ENCODE data around the gene BTBD9. TPM values are rescaled to one million over a fixed set of nuclear protein-coding genes. Genes with fewer than 3 reads are reported as not detected.

BTBD9 gene
- total and polyA plus RNA-seq, 2 of the 13 experiments (the other 11 are each of a cell fraction or from before 2014, with no cell fraction given): 1.2 to 3.0 TPM

DNA sequence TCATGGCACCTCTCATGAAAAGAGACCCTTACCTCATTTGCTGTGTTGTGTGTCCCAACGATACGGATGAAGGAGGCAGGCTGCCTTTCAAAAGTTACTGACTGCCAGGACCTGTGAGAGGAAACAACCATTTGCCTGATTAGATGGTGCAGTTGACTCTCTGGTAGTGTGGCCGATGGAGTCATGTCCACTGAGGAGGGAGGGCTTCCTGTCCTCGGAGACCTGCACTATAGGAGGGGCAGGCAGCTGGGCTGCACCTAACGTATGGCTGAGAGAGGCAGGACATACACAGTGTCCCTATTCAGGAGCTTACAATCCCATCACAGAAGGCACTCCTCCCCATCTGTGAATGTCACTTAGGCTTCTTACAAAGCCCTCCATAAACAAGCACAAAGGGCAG lies 447.2 kb downstream of the BTBD9 start (continued):
- TF ChIP-seq ZEB1 (IDR thresholded peaks at IDR 0.05; ENCODE audit: insufficient replicate concordance, low read depth): no peak
- TF ChIP-seq ZNF550 (CRISPR knock-in tag; IDR thresholded peaks at IDR 0.05; ENCODE audit: borderline replicate concordance): no peak
- TF ChIP-seq SP1 (IDR thresholded peaks at IDR 0.05): no peak
- TF ChIP-seq SP1 (CRISPR knock-in tag; IDR thresholded peaks at IDR 0.05): no peak
- TF ChIP-seq, protein P1, sequence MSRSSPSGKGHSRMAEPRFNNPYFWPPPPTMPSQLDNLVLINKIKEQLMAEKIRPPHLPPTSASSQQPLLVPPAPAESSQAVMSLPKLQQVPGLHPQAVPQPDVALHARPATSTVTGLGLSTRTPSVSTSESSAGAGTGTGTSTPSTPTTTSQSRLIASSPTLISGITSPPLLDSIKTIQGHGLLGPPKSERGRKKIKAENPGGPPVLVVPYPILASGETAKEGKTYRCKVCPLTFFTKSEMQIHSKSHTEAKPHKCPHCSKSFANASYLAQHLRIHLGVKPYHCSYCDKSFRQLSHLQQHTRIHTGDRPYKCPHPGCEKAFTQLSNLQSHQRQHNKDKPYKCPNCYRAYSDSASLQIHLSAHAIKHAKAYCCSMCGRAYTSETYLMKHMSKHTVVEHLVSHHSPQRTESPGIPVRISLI (CRISPR knock-in tag; IDR thresholded peaks at IDR 0.05; ENCODE audit: borderline replicate concordance): no peak
- no peak for TF ChIP-seq ZBTB21 (CRISPR knock-in tag; IDR thresholded peaks at IDR 0.05)
- no peak for TF ChIP-seq CCAR2 (optimal IDR thresholded peaks at IDR 0.05; ENCODE audit: low read depth, low read length)

DNA sequence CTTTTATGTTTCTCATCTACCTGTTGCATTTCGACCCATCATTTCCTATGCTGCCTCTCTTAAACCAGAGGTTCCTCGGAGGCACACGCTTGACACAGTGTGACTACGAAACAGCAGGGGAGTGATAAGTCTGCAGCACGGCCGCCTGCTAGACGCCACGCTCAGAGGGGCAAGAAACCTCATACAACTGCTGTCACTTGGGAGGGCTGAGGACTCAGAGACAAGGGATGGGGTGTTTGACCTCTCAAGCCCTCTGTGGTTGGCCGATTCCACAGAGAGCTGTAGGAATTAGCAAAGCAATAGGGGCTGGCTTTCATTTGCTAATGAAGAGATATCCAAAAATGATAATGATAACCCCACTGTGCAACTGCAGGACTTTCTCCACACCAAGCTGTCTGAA lies 447.7 kb downstream of the BTBD9 start:
- intact Hi-C loops (cut with micrococcal nuclease; ENCODE audit: unreplicated experiment): no loop called here
- FAIRE-seq: no peak
- TF ChIP-seq, protein P2, sequence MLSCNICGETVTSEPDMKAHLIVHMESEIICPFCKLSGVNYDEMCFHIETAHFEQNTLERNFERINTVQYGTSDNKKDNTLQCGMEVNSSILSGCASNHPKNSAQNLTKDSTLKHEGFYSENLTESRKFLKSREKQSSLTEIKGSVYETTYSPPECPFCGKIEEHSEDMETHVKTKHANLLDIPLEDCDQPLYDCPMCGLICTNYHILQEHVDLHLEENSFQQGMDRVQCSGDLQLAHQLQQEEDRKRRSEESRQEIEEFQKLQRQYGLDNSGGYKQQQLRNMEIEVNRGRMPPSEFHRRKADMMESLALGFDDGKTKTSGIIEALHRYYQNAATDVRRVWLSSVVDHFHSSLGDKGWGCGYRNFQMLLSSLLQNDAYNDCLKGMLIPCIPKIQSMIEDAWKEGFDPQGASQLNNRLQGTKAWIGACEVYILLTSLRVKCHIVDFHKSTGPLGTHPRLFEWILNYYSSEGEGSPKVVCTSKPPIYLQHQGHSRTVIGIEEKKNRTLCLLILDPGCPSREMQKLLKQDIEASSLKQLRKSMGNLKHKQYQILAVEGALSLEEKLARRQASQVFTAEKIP (CRISPR knock-in tag; IDR thresholded peaks at IDR 0.05; ENCODE audit: borderline replicate concordance): no peak
- TF ChIP-seq KMT2B (CRISPR knock-in tag; IDR thresholded peaks at IDR 0.05) (no peak), GTF2F1 (IDR thresholded peaks at IDR 0.05; ENCODE audit: low read length) (no peak), GTF3A (CRISPR knock-in tag; conservative IDR thresholded peaks at IDR 0.05) (no peak), AGO1 (IDR thresholded peaks at IDR 0.05; ENCODE audit: low read depth, low read length, poor library complexity, severe bottlenecking) (no peak), PRPF4 (IDR thresholded peaks at IDR 0.05; ENCODE audit: low read depth, low read length, poor library complexity, severe bottlenecking) (no peak), ZNF24 (IDR thresholded peaks at IDR 0.05) (no peak), CCAR2 (optimal IDR thresholded peaks at IDR 0.05; ENCODE audit: low read depth, low read length) (no peak), HNRNPUL1 (IDR thresholded peaks at IDR 0.05; ENCODE audit: low read depth, low read length) (no peak), ZNF674 (CRISPR knock-in tag; IDR thresholded peaks at IDR 0.05; ENCODE audit: low read depth) (no peak), ZNF138 (CRISPR knock-in tag; IDR thresholded peaks at IDR 0.05; ENCODE audit: low read depth) (no peak), YEATS2 (CRISPR knock-in tag; IDR thresholded peaks at IDR 0.05; ENCODE audit: borderline replicate concordance) (no peak), SKI (IDR thresholded peaks at IDR 0.05; ENCODE audit: partially characterized antibody) (no peak), ZNF256 (CRISPR knock-in tag; conservative IDR thresholded peaks at IDR 0.05) (no peak), SRSF1 (optimal IDR thresholded peaks at IDR 0.05; ENCODE audit: low read depth, low read length) (no peak)
- TF ChIP-seq, protein P3, sequence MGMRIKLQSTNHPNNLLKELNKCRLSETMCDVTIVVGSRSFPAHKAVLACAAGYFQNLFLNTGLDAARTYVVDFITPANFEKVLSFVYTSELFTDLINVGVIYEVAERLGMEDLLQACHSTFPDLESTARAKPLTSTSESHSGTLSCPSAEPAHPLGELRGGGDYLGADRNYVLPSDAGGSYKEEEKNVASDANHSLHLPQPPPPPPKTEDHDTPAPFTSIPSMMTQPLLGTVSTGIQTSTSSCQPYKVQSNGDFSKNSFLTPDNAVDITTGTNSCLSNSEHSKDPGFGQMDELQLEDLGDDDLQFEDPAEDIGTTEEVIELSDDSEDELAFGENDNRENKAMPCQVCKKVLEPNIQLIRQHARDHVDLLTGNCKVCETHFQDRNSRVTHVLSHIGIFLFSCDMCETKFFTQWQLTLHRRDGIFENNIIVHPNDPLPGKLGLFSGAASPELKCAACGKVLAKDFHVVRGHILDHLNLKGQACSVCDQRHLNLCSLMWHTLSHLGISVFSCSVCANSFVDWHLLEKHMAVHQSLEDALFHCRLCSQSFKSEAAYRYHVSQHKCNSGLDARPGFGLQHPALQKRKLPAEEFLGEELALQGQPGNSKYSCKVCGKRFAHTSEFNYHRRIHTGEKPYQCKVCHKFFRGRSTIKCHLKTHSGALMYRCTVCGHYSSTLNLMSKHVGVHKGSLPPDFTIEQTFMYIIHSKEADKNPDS (CRISPR knock-in tag; IDR thresholded peaks at IDR 0.05): no peak

More for the DNA sequence above, 447.7 kb downstream of the BTBD9 start:
- no TSS peak for BruUV-seq (replicated peaks)
- POLR2A ChIA-PET: no interaction called here
- Histone ChIP-seq H3K36me3 (replicated peaks in 1 of 2; ENCODE audit: control insufficient read depth in 1 of 2, insufficient read depth in 2 of 2, low read length in 2 of 2) (no peaks in the 10 kb centered on the region), H4K20me1 (ENCODE audit: insufficient read depth, low read length) (no peaks in the 10 kb centered on the region), H3K4me2 (ENCODE audit: low read depth, low read length) (no peak overlapping the region), H3K27me3 (ENCODE audit: control insufficient read depth in 1 of 2, insufficient read depth in 2 of 2, low read length in 2 of 2) (no peaks in the 10 kb centered on the region), H3K4me3 (replicated peaks in 1 of 3; ENCODE audit: insufficient read depth in 1 of 3, low read depth in 2 of 3, low read length in 3 of 3) (no peak overlapping the region), H2AFZ (ENCODE audit: low read length) (no peak overlapping the region), H3K79me2 (ENCODE audit: insufficient read depth, low read length) (no peaks in the 10 kb centered on the region), H3K4me1 (ENCODE audit: insufficient read depth, low read length) (no peaks in the 10 kb centered on the region), H3K9me3 (ENCODE audit: low read length) (no peaks in the 10 kb centered on the region), H3K27ac (ENCODE audit: extremely low read length, insufficient read depth, low read length) (no peak overlapping the region), H3K9ac (ENCODE audit: insufficient read depth, low read depth, low read length) (no peak overlapping the region)
- in situ Hi-C loops (cut with HindIII; ENCODE audit: extremely low pct_ligation_motif_present, low pct_unique_long_range_greater_than_20kb): no loop called here
- WGBS (ENCODE audit: low lambda C conversion rate): 70% methylated on average over 9 of the region's 9 CpGs
- DNase-seq (ENCODE audit: low spot score): no peak
- CTCF ChIA-PET (ENCODE audit: low intra/inter-chr PET ratio, low total read pairs): no interaction called here
- ATAC-seq: no peak
